ENCODE results near the gene WDR83. TPM values are rescaled to one million over a fixed set of nuclear protein-coding genes. Genes with fewer than 3 reads are reported as not detected.

The WDR83 gene
- total and polyA plus RNA-seq, 2 of the 8 experiments (the other 6 are each of a cell fraction or from before 2014, with no cell fraction given): 12.6 to 15.3 TPM

DNA sequence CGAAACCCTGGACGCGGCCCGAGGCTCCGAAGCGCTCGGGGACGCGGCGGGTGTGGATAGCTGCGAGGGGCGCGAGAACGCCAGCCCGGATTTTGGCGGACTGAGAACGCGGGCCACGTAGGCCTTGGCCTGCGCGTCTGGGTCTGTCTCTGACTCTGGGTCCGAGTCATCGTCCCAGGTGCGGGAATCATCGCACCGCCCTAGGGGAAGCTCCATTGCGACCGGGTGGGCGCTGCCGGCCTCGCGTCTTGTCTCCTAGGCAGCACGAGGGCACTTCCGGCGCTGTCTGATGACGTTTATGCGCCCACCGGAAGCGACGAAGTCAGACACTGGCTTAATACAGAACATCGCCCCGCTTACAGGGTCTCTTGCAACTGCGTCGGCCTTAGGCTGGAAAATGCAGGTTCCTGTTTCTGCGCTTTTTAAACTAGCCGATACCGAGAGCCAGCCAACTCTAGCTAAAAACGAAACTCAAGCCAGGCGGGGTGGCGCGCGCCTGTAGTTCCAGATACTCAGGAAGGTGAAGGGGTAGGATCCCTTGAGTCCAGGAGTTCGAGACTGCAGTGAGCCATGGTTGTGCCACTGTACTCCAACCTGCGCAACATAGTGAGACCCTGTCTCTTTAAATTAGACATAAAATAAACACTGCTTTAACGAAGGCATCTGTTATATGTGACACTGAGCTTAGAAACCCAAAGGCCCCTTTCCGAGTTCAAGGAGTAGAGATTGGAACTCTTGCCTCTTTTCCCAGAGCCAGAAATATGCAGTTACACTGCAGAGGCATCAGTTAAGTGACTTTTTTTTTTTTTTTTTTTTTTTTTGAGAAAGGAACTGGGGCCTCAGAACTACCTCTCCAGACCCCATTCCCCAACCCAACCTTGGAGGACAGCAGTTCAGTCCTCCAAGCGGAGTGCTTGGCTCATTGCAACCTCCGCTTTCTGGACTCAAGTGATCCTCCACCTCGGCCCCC lies 30.0 kb downstream of the WDR83 start, which contains the start of gene FBXW9:
TSS of gene FBXW9 (minus strand) at position 266 of the 970 bp plus-strand sequence. CDS start at position 216, 50 bp downstream.
- Histone ChIP-seq H2BK12ac (ENCODE audit: low read depth, low read length) (0 out of 2 replicates have a peak within 1 kb of the TSS, but pooled peaks have one; percentile 60), H3K79me1 (ENCODE audit: low read depth, low read length) (no peaks in the 10 kb centered on the region), H2BK120ac (replicated peaks; ENCODE audit: low read depth, low read length) (peak within 1 kb of the TSS; percentile 24), H3K4me1 (replicated peaks in 1 of 4; ENCODE audit: control insufficient read depth in 3 of 4, insufficient read depth in 4 of 4, low read length in 3 of 4) (peaks cover 0 to 4% (median 3%) of the 10 kb centered on the region in 4 experiments; a peak in 2 of 7 replicates), H4K91ac (replicated peaks; ENCODE audit: insufficient read length, low read length) (no peak within 1 kb of the TSS), H3K18ac (ENCODE audit: extremely low read depth, low read length) (no peak within 1 kb of the TSS), H2BK20ac (ENCODE audit: low read length) (no peak within 1 kb of the TSS), H3K36me3 (ENCODE audit: control insufficient read depth in 2 of 4, insufficient read depth in 4 of 4, low read length in 3 of 4) (peaks cover 9 to 29% (median 14%) of the 10 kb centered on the region in 4 experiments), H4K5ac (ENCODE audit: insufficient read length, low read depth, low read length) (peak within 1 kb of the TSS; percentile 67), H4K8ac (ENCODE audit: extremely low read depth, insufficient read depth, low read length) (peak within 1 kb of the TSS; percentile 99), H3K4me3 (ENCODE audit: extremely low read depth in 1 of 4, insufficient read depth in 2 of 4, low read depth in 3 of 4, low read length in 4 of 4) (peak within 1 kb of the TSS; percentile 68 to 87 (median 82)), H3K56ac (replicated peaks; ENCODE audit: insufficient read length, low read depth, low read length) (no peak within 1 kb of the TSS), H3K9me3 (ENCODE audit: insufficient read depth in 2 of 2, low read depth in 1 of 2, low read length in 1 of 2) (no peaks in the 10 kb centered on the region), H3K14ac (ENCODE audit: insufficient read length) (no peak within 1 kb of the TSS), H3K27ac (ENCODE audit: low read depth, low read length) (peak within 1 kb of the TSS; percentile 83), H3K9ac (replicated peaks in 1 of 4; ENCODE audit: extremely low read depth in 1 of 4, low read depth in 3 of 4, low read length in 3 of 4) (peak within 1 kb of the TSS in 3 of 4 experiments; percentile 75 to 93 (median 80); a peak in 6 of 7 replicates), H2AK5ac (ENCODE audit: low read depth, low read length) (no peak within 1 kb of the TSS), H4K20me1 (replicated peaks in 1 of 2; ENCODE audit: control insufficient read depth in 1 of 2, insufficient read depth in 2 of 2, low read length in 2 of 2) (peaks cover 4% of the 10 kb centered on the region in 2 experiments), H3K27me3 (replicated peaks in 1 of 4; ENCODE audit: control insufficient read depth in 3 of 4, extremely low read depth in 1 of 4, insufficient read depth in 3 of 4, low read length in 3 of 4) (no peaks in the 10 kb centered on the region), H2BK15ac (ENCODE audit: low read length) (no peak within 1 kb of the TSS), H3K4me2 (ENCODE audit: insufficient read depth in 1 of 2, low read depth in 2 of 2, low read length in 2 of 2) (peak within 1 kb of the TSS; percentile 78 to 95), H3K23me2 (ENCODE audit: low read depth, low read length) (peaks cover 7% of the 10 kb centered on the region; the same call in 1 of the 2 replicates), H2BK5ac (ENCODE audit: low read depth, low read length) (peak within 1 kb of the TSS; percentile 63; the same call in 1 of the 2 replicates), H3K23ac (ENCODE audit: insufficient read length) (no peak within 1 kb of the TSS), H2AFZ (ENCODE audit: low read length) (peak within 1 kb of the TSS; percentile 91), H3K79me2 (ENCODE audit: control insufficient read depth in 1 of 2, insufficient read depth in 2 of 2, low read length in 2 of 2) (no peaks in the 10 kb centered on the region), H3K4ac (replicated peaks; ENCODE audit: insufficient read length, low read depth, low read length) (no peak within 1 kb of the TSS)
- ChIA-PET POLR2A (ENCODE audit: partially characterized antibody) (interaction anchor here (0.6 to 9.2 kb wide), 23 partner anchors 10 to 458 kb away, joined by 3 to 93 read pairs (median 4); partner anchors contain the start of genes BEST2, DHPS, GET3 and GNG14), CTCF (ENCODE audit: partially characterized antibody) (interaction anchor here (0.6 to 1.7 kb wide), 7 partner anchors 9 to 188 kb away, joined by 3 to 6 read pairs (median 3); no protein-coding TSS in a partner anchor)
- WGBS, 2 experiments (ENCODE audit: extremely low coverage in 1 of 2, insufficient coverage in 1 of 2, insufficient read length in 1 of 2, insufficient replicate concordance in 2 of 2, low coverage in 1 of 2, low lambda C conversion rate in 2 of 2, missing lambda C conversion rate in 1 of 2): 13% methylated on average over 59 of the region's 59 CpGs; no CpG with 5 or more reads in 1 of the 2 experiments
- DNase-seq (ENCODE audit: low read depth in 1 of 2, low spot score in 2 of 2) (peak; percentile 88 to 99), FAIRE-seq (peak; percentile 63)
- TF ChIP-seq CBX8 (IDR thresholded peaks at IDR 0.05; ENCODE audit: borderline replicate concordance, low read depth, low read length) (no peak), BACH1 (IDR thresholded peaks at IDR 0.05; ENCODE audit: low read length) (no peak), KDM1A (IDR thresholded peaks at IDR 0.05; ENCODE audit: borderline replicate concordance, low read length) (no peak), HDAC2 (IDR thresholded peaks at IDR 0.05; ENCODE audit: borderline replicate concordance in 1 of 2, low read depth in 2 of 2, low read length in 2 of 2) (peak in 1 of 2 experiments; percentile 94; a peak in 2 of 4 replicates), TCF12 (IDR thresholded peaks at IDR 0.05; ENCODE audit: low read depth, low read length) (no peak), CTBP2 (IDR thresholded peaks at IDR 0.05; ENCODE audit: borderline replicate concordance, insufficient read depth, insufficient read length, low read length) (no peak), NANOG (IDR thresholded peaks at IDR 0.05; ENCODE audit: insufficient read depth, low read depth, low read length, poor library complexity, severe bottlenecking) (no peak), CBX5 (IDR thresholded peaks at IDR 0.05; ENCODE audit: low read depth, low read length) (no peak), SP4 (IDR thresholded peaks at IDR 0.05; ENCODE audit: low read length) (no peak), BCL11A (IDR thresholded peaks at IDR 0.05; ENCODE audit: low read depth in 2 of 2, low read length in 2 of 2) (no peak)

Measured in H1 (cell line).